Lower leg skin (tissue), 4 donors: ENCODE data around the gene DYNC2H1. TPM values are rescaled to one million over a fixed set of nuclear protein-coding genes. Genes with fewer than 3 reads are reported as not detected.

Source experiments
- DNase-seq, 2 donors: peaks; one replicate each; pipeline ENCODE4 v3.0.0-alpha.2; 2019; ENCODE audit warnings: low spot score in 2 of 2
- H3K4me3 ChIP-seq: fragments of 200-600 bp; sonication (generic); 2 replicates; pipeline ENCODE4 v1.5.1; 2017; ENCODE audit warnings: mild to moderate bottlenecking, low read depth; ENCODE audit not compliant: poor library complexity, severe bottlenecking
- POLR2A ChIP-seq, 2 donors: fragments of 450-650 bp; IDR thresholded peaks; one replicate each; pipeline ENCODE4 v1.6.1; 2016 to 2017; ENCODE audit warnings: antibody characterized with exemption in 2 of 2, mild to moderate bottlenecking in 1 of 2, moderate library complexity in 1 of 2
- WGBS, 2 donors: methylation state at CpG; one replicate each; pipeline ENCODE4 v1.1.5; 2018; 5-methylcytosine and 5-hydroxymethylcytosine counted together
- intact Hi-C: fragments of 100-400 bp; cut with DNase I; formaldehyde crosslinking; loops from one replicate; pipeline ENCODE4 v1.15.0; 2023; ENCODE audit warnings: low total_unique reads
- total RNA-seq, 4 donors: library from RNA; depleted of rRNA; stranded (reverse); fragments of >200 nt; gene quantifications; one replicate each; pipeline ENCODE4 v1.1.0, GENCODE V29; 2016
- TF ChIP-seq, protein P1 (sequence below), 3 donors: fragments of 450-650 bp; IDR thresholded peaks; one replicate each; pipeline ENCODE4 v1.5.1; 2016; ENCODE audit warnings: antibody characterized with exemption in 3 of 3, mild to moderate bottlenecking in 3 of 3, moderate library complexity in 2 of 3

DYNC2H1 gene
- total RNA-seq, 4 donors from 2014 or later, result 8.9 to 25.8 (median 13.8) TPM

- 79% methylated on average over 2 of the region's 2 CpGs for WGBS, 2 donors
- DNase-seq, result no peak
- intact Hi-C loops, result no loop called here
- TF ChIP-seq, protein P1, sequence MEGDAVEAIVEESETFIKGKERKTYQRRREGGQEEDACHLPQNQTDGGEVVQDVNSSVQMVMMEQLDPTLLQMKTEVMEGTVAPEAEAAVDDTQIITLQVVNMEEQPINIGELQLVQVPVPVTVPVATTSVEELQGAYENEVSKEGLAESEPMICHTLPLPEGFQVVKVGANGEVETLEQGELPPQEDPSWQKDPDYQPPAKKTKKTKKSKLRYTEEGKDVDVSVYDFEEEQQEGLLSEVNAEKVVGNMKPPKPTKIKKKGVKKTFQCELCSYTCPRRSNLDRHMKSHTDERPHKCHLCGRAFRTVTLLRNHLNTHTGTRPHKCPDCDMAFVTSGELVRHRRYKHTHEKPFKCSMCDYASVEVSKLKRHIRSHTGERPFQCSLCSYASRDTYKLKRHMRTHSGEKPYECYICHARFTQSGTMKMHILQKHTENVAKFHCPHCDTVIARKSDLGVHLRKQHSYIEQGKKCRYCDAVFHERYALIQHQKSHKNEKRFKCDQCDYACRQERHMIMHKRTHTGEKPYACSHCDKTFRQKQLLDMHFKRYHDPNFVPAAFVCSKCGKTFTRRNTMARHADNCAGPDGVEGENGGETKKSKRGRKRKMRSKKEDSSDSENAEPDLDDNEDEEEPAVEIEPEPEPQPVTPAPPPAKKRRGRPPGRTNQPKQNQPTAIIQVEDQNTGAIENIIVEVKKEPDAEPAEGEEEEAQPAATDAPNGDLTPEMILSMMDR (IDR thresholded peaks at IDR 0.05), result no peak
- no peak for TF ChIP-seq POLR2A (IDR thresholded peaks at IDR 0.05)
- no peak overlapping the region for H3K4me3 ChIP-seq
Measured at GRCh38 chr11:103338621-103339484, 229.6 kb downstream of the DYNC2H1 start.

GRCh38 chr11:103339485-103339857, 230.2 kb downstream of the DYNC2H1 start:
- no peak for TF ChIP-seq POLR2A (IDR thresholded peaks at IDR 0.05)
- TF ChIP-seq, protein P1 (IDR thresholded peaks at IDR 0.05), result no peak
- no peak overlapping the region for H3K4me3 ChIP-seq
- intact Hi-C loops, result no loop called here
- no peak for DNase-seq
- 85 to 98% methylated on average over 6 of the region's 6 CpGs for WGBS, 2 donors

GRCh38 chr11:103340956-103341355, 231.7 kb downstream of the DYNC2H1 start:
- intact Hi-C loops, result no loop called here
- 55% methylated on average over 1 of the region's 1 CpG for WGBS, 2 donors
- no peak overlapping the region for H3K4me3 ChIP-seq
- no peak for DNase-seq
- TF ChIP-seq, protein P1 (IDR thresholded peaks at IDR 0.05), result no peak
- no peak for TF ChIP-seq POLR2A (IDR thresholded peaks at IDR 0.05)

- no peak for DNase-seq
- TF ChIP-seq, protein P1 (IDR thresholded peaks at IDR 0.05), result no peak
- TF ChIP-seq POLR2A (IDR thresholded peaks at IDR 0.05), result no peak
- H3K4me3 ChIP-seq, result no peak overlapping the region
- intact Hi-C loops, result no loop called here
- 38 to 68% methylated on average over 4 of the region's 4 CpGs for WGBS, 2 donors
Measured at GRCh38 chr11:103344886-103345285, 235.7 kb downstream of the DYNC2H1 start.

DNA sequence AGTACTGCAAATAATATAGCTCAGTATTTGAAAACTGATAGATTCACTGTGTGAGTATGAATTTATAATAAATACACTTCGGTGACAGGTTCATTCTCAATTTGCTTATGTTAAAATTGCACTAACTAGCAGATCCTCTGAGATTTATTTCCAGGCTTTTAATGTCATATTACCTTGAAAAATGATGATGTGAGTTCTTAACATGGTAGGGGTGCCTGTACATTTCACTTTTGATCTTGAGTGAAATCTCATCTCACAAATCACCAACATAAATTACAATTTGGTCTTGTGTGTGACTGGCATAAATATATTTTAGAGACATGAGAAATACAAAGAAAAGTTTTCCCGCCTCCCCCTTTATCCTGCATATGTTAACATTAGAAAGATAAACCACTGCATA, 240.4 kb downstream of the DYNC2H1 start:
- TF ChIP-seq POLR2A (IDR thresholded peaks at IDR 0.05), result no peak
- TF ChIP-seq, protein P1 (IDR thresholded peaks at IDR 0.05), result no peak
- WGBS, 2 donors, result 89 to 90% methylated on average over 2 of the region's 2 CpGs

DNA sequence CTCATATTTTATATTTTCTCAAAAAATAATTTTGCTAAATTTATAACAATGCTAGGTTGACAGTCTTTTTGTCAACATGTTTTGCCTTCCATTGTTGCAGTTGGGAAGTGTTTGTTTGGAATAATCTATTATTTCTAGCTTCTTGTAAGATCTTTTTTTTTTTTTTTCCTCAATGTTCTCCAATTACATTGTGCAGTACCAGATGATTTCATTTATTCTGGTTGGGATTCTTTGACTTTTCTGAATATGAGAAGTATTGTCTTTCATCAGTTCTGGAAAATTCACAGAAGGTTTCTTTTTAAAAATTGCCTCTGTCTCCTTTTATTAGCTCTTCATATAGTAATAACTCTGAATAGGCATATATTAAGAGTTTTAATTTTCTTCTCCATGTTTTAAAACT, 245.4 kb downstream of the DYNC2H1 start:
- TF ChIP-seq POLR2A (IDR thresholded peaks at IDR 0.05), result no peak
- no peak overlapping the region for H3K4me3 ChIP-seq
- intact Hi-C loops, result no loop called here
- no peak for DNase-seq

More for the DNA sequence above, 240.4 kb downstream of the DYNC2H1 start:
- intact Hi-C loops, result no loop called here
- no peak for DNase-seq
- H3K4me3 ChIP-seq, result no peak overlapping the region
